HepG2 (cell line): ENCODE results near the gene ZNF821. TPM values are rescaled to one million over a fixed set of nuclear protein-coding genes. Genes with fewer than 3 reads are reported as not detected.

Source experiments
- ARNT ChIP-seq: fragments of 450-650 bp; IDR thresholded peaks from 2 replicates; pipeline ENCODE4 v1.6.1; 2017
- ARNT2 ChIP-seq: sonication (generic); formaldehyde crosslinking; IDR thresholded peaks from 2 replicates; pipeline ENCODE4 v1.8.0; 2022; ENCODE audit warnings: mild to moderate bottlenecking, low read depth, missing genetic modification reagents, moderate library complexity
- ATF7 ChIP-seq, 2 experiments: fragments of 450-650 bp in 1 of 2; sonication (generic) in 1 of 2; formaldehyde crosslinking in 1 of 2; IDR thresholded peaks; 2 replicates each; pipeline versions ENCODE4 v1.4.0 to v1.6.1; 2016 to 2020; ENCODE audit warnings: antibody characterized with exemption in 1 of 2, mild to moderate bottlenecking in 1 of 2, missing genetic modification reagents in 1 of 2
- ATRX ChIP-seq: sonication (generic); formaldehyde crosslinking; IDR thresholded peaks from 2 replicates; pipeline ENCODE4 v1.4.0; 2020; ENCODE audit warnings: missing genetic modification reagents, borderline replicate concordance
- CBFB ChIP-seq: sonication (generic); formaldehyde crosslinking; IDR thresholded peaks from 2 replicates; pipeline ENCODE4 v1.4.0; 2020; ENCODE audit warnings: missing genetic modification reagents
- DNMT1 ChIP-seq: sonication (generic); formaldehyde crosslinking; IDR thresholded peaks from 2 replicates; pipeline ENCODE4 v1.5.1; 2020; ENCODE audit warnings: mild to moderate bottlenecking, missing genetic modification reagents
- FOXA3 ChIP-seq: IDR thresholded peaks from 2 replicates; pipeline ENCODE4 v1.6.1; 2016; ENCODE audit warnings: missing genetic modification reagents, missing compliant biosample characterization
- MZF1 ChIP-seq: sonication (generic); formaldehyde crosslinking; IDR thresholded peaks from 2 replicates; pipeline ENCODE4 v1.8.1; 2023; ENCODE audit warnings: mild to moderate bottlenecking, missing genetic modification reagents, borderline replicate concordance
- NONO ChIP-seq, 2 experiments: fragments of 450-650 bp in 1 of 2; sonication (generic) in 1 of 2; formaldehyde crosslinking in 1 of 2; IDR thresholded peaks in 1 of 2; conservative IDR thresholded peaks in 1 of 2; 2 replicates each; pipeline versions ENCODE4 v1.6.1 to v1.8.0; 2017 to 2022; ENCODE audit warnings: mild to moderate bottlenecking in 1 of 2, missing genetic modification reagents in 1 of 2, moderate library complexity in 1 of 2
- PPARG ChIP-seq: conservative IDR thresholded peaks from 2 replicates; pipeline ENCODE4 v1.6.1; 2016; ENCODE audit warnings: missing biosample characterization, missing genetic modification reagents
- RAD21 ChIP-seq: fragments of 450-650 bp; formaldehyde crosslinking; IDR thresholded peaks from 2 replicates; pipeline ENCODE4 v1.5.0; 2020; ENCODE audit warnings: mild to moderate bottlenecking
- RNF2 ChIP-seq: fragments of 450-650 bp; conservative IDR thresholded peaks from 2 replicates; pipeline ENCODE4 v1.6.1; 2016; ENCODE audit warnings: low read depth
- SETDB1 ChIP-seq: sonication (generic); formaldehyde crosslinking; IDR thresholded peaks from 2 replicates; pipeline ENCODE4 v1.5.1; 2020; ENCODE audit warnings: missing genetic modification reagents, mild to moderate bottlenecking, borderline replicate concordance
- SIX1 ChIP-seq: sonication (generic); formaldehyde crosslinking; IDR thresholded peaks from 2 replicates; pipeline ENCODE4 v1.4.0; 2020; ENCODE audit warnings: missing genetic modification reagents, borderline replicate concordance
- SIX4 ChIP-seq: sonication (generic); formaldehyde crosslinking; IDR thresholded peaks from 2 replicates; pipeline ENCODE4 v1.4.0; 2020; ENCODE audit warnings: missing genetic modification reagents
- SKI ChIP-seq: fragments of 450-650 bp; IDR thresholded peaks from one replicate; pipeline ENCODE4 v1.6.1; 2018; ENCODE audit warnings: mild to moderate bottlenecking; ENCODE audit not compliant: partially characterized antibody
- SPEN ChIP-seq: sonication (generic); formaldehyde crosslinking; IDR thresholded peaks from 2 replicates; pipeline ENCODE4 v1.5.1; 2020; ENCODE audit warnings: low read depth, mild to moderate bottlenecking, missing genetic modification reagents
- XBP1 ChIP-seq: sonication (generic); formaldehyde crosslinking; IDR thresholded peaks from 2 replicates; pipeline ENCODE4 v1.5.0; 2020; ENCODE audit warnings: missing genetic modification reagents
- ZIK1 ChIP-seq: sonication (generic); formaldehyde crosslinking; IDR thresholded peaks from 2 replicates; pipeline ENCODE4 v1.5.0; 2020; ENCODE audit warnings: mild to moderate bottlenecking, low read depth, missing genetic modification reagents, borderline replicate concordance
- ZNF446 ChIP-seq: sonication (generic); formaldehyde crosslinking; IDR thresholded peaks from 2 replicates; pipeline ENCODE4 v1.5.0; 2020; ENCODE audit warnings: mild to moderate bottlenecking, missing genetic modification reagents
- ZNF496 ChIP-seq: sonication (generic); formaldehyde crosslinking; IDR thresholded peaks from 2 replicates; pipeline ENCODE4 v1.8.1; 2023; ENCODE audit warnings: mild to moderate bottlenecking, moderate library complexity, missing genetic modification reagents; ENCODE audit not compliant: insufficient replicate concordance
- ZNF598 ChIP-seq: sonication (generic); formaldehyde crosslinking; IDR thresholded peaks from 2 replicates; pipeline ENCODE4 v1.5.1; 2020; ENCODE audit warnings: mild to moderate bottlenecking, missing genetic modification reagents, borderline replicate concordance
- ZSCAN20 ChIP-seq: sonication (generic); formaldehyde crosslinking; IDR thresholded peaks from 2 replicates; pipeline ENCODE4 v1.4.0; 2020; ENCODE audit warnings: missing genetic modification reagents, mild to moderate bottlenecking, borderline replicate concordance
- polyA plus RNA-seq, 8 experiments: library from polyadenylated mRNA; depleted of rRNA in 3 of 8; stranded (reverse) in 7 of 8; unstranded in 1 of 8; fragments of >200 nt; fragmentation: Illumina TruSeq in 4 of 8; extraction: Trizol in 4 of 8; gene quantifications; 2 replicates each; pipeline versions ENCODE4 v1.2.1 to v1.2.3, GENCODE V29; 2011 to 2016; ENCODE audit warnings: low read depth in 4 of 8, missing spikeins in 1 of 8, mixed read lengths in 1 of 8; ENCODE audit not compliant: insufficient read depth in 1 of 8
- total RNA-seq, 5 experiments: library from RNA; depleted of rRNA; stranded (reverse); fragments of >200 nt; fragmentation: Illumina TruSeq; extraction: Trizol; gene quantifications; 2 replicates each; pipeline ENCODE4 v1.2.3, GENCODE V29; 2016; ENCODE audit warnings: low read depth in 1 of 5
- TF ChIP-seq, protein P1 (sequence below): IDR thresholded peaks from 2 replicates; pipeline ENCODE4 v1.6.1; 2016; ENCODE audit warnings: missing genetic modification reagents, missing compliant biosample characterization
- TF ChIP-seq, protein P2 (sequence below): conservative IDR thresholded peaks from 2 replicates; pipeline ENCODE4 v1.6.1; 2018; ENCODE audit warnings: missing genetic modification reagents
- TF ChIP-seq, protein P3 (sequence below): sonication (generic); formaldehyde crosslinking; IDR thresholded peaks from 2 replicates; pipeline ENCODE4 v1.4.0; 2020; ENCODE audit warnings: missing genetic modification reagents
- TF ChIP-seq, protein P4 (sequence below): sonication (generic); formaldehyde crosslinking; IDR thresholded peaks from 2 replicates; pipeline ENCODE4 v1.8.1; 2023; ENCODE audit warnings: missing genetic modification reagents, mild to moderate bottlenecking, borderline replicate concordance

ZNF821 gene
- total and polyA plus RNA-seq, 2 of the 13 experiments (the other 11 are each of a cell fraction or from before 2014, with no cell fraction given): 7.0 to 9.1 TPM

DNA sequence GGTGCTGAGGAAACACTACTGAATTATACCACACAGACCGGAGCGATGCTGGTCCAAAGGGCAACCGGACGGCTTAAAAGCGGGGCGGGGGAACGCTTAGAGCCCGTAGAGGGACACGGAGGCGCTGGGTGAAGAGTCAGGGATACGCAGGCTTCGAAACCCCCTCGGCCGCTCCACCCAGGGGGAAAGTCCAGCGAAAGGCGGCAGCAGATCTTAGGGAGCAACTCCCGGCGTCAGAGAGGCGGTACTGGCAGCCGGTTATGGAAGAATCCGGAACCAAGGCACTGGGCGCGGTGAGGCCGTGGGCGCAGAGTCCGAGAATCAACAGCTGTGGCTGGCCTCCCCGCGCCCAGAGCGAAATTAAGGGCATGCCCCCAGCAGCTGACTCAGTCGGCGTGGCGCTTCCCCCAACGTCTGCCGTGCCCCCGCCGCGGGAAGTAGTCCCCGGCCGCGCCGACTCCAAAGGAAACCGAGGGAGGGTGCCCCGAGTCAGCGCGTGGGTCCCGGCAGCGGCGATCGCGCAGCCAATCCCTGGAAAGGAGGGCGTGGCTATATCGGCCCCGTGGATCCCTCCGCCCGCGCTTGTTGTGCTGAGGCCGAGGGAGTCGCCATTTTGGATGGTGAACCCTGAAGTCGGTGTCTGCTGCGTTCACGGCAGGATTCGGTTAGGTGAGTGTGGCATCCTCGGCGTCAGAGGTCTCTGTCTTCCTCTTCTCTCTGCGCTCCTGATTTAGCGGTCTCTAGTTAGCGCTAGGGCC, 11.1 kb upstream of the ZNF821 start, which contains the start of gene IST1 (continued):
- TF ChIP-seq ARNT2 (CRISPR knock-in tag) (peak; percentile 99), SPEN (CRISPR knock-in tag) (peak; percentile 92), ZNF496 (CRISPR knock-in tag) (no peak), ZNF446 (CRISPR knock-in tag) (peak; percentile 11; the same call in 1 of the 2 replicates), PPARG (CRISPR knock-in tag) (peak; percentile 83), ZIK1 (CRISPR knock-in tag) (peak; percentile 93), ARNT (no peak), ATF7 (IDR thresholded peaks at IDR 0.05) (no peak), ATF7 (CRISPR knock-in tag; IDR thresholded peaks at IDR 0.05) (peak; percentile 73; the same call in 1 of the 2 replicates), SETDB1 (no peak), ZSCAN20 (CRISPR knock-in tag) (peak; percentile 93; the same call in 1 of the 2 replicates), ATRX (no peak), DNMT1 (CRISPR knock-in tag) (no peak), MZF1 (CRISPR knock-in tag) (no peak; the same call in 1 of the 2 replicates), SIX1 (CRISPR knock-in tag) (peak; percentile 10; the same call in 1 of the 2 replicates), CBFB (CRISPR knock-in tag) (peak; percentile 90), RAD21 (CRISPR knock-in tag) (peak; percentile 59), NONO (IDR thresholded peaks at IDR 0.05) (no peak), NONO (CRISPR knock-in tag; conservative IDR thresholded peaks at IDR 0.05) (peak; percentile 97), SKI (peak; percentile 97), XBP1 (peak; percentile 93), SIX4 (CRISPR knock-in tag) (peak; percentile 11; the same call in 1 of the 2 replicates), ZNF598 (CRISPR knock-in tag) (peak; percentile 90), RNF2 (peak; percentile 88; the same call in 1 of the 2 replicates), FOXA3 (CRISPR knock-in tag) (peak; percentile 79)
- TF ChIP-seq, protein P1, sequence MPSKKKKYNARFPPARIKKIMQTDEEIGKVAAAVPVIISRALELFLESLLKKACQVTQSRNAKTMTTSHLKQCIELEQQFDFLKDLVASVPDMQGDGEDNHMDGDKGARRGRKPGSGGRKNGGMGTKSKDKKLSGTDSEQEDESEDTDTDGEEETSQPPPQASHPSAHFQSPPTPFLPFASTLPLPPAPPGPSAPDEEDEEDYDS (CRISPR knock-in tag): peak; percentile 88
- TF ChIP-seq, protein P2, sequence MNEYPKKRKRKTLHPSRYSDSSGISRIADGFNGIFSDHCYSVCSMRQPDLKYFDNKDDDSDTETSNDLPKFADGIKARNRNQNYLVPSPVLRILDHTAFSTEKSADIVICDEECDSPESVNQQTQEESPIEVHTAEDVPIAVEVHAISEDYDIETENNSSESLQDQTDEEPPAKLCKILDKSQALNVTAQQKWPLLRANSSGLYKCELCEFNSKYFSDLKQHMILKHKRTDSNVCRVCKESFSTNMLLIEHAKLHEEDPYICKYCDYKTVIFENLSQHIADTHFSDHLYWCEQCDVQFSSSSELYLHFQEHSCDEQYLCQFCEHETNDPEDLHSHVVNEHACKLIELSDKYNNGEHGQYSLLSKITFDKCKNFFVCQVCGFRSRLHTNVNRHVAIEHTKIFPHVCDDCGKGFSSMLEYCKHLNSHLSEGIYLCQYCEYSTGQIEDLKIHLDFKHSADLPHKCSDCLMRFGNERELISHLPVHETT (CRISPR knock-in tag): peak; percentile 94
- TF ChIP-seq, protein P3, sequence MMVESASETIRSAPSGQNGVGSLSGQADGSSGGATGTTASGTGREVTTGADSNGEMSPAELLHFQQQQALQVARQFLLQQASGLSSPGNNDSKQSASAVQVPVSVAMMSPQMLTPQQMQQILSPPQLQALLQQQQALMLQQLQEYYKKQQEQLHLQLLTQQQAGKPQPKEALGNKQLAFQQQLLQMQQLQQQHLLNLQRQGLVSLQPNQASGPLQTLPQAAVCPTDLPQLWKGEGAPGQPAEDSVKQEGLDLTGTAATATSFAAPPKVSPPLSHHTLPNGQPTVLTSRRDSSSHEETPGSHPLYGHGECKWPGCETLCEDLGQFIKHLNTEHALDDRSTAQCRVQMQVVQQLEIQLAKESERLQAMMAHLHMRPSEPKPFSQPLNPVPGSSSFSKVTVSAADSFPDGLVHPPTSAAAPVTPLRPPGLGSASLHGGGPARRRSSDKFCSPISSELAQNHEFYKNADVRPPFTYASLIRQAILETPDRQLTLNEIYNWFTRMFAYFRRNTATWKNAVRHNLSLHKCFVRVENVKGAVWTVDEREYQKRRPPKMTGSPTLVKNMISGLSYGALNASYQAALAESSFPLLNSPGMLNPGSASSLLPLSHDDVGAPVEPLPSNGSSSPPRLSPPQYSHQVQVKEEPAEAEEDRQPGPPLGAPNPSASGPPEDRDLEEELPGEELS (CRISPR knock-in tag): peak; percentile 75
- TF ChIP-seq, protein P4, sequence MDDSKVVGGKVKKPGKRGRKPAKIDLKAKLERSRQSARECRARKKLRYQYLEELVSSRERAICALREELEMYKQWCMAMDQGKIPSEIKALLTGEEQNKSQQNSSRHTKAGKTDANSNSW (CRISPR knock-in tag): peak; percentile 70; the same call in 1 of the 2 replicates
